Measurements from ENCODE around the gene NTN3.

Gene NTN3

DNA sequence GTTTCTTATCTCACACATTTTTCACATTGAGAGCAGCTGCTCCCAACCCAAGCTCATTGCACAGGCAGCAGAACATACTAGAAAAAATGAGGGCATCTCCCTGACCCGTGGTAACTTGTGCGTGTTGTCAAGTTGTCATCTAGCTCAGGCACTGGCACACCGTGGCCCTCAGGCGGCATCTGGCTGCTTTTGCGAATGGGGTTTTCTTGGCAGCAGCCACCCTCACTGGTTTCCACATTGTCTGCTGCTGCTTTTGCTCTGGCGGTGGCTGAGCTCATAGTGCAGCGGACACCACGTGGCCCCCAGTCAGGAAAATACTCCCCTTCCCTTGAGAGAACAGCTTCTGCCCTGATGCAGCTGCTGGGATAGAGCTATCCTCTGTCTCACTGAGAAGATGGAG, 20.6 kb upstream of the NTN3 start:
- no peaks in the 10 kb centered on the region for H3K27me3 Mint-ChIP-seq
- H3K36me3 Mint-ChIP-seq (ENCODE audit: insufficient read depth) = peaks cover 17% of the 10 kb centered on the region
- H3K9me3 Mint-ChIP-seq = no peaks in the 10 kb centered on the region
- DNase-seq (ENCODE audit: low spot score in 2 of 2) (no peak), ATAC-seq (replicated peaks; ENCODE audit: extremely low read depth, poor library complexity, severe bottlenecking) (no peak)
- H3K4me1 Mint-ChIP-seq = no peaks in the 10 kb centered on the region
- no peak overlapping the region for H3K27ac Mint-ChIP-seq (ENCODE audit: low read depth)
- H3K4me3 Mint-ChIP-seq = no peak overlapping the region

GRCh38 chr16:2450975-2451381, 20.1 kb upstream of the NTN3 start:
- H3K9me3 Mint-ChIP-seq = no peaks in the 10 kb centered on the region
- no peak overlapping the region for H3K4me3 Mint-ChIP-seq
- no peaks in the 10 kb centered on the region for H3K4me1 Mint-ChIP-seq
- no peaks in the 10 kb centered on the region for H3K27me3 Mint-ChIP-seq
- H3K36me3 Mint-ChIP-seq (ENCODE audit: insufficient read depth) = peaks cover 14% of the 10 kb centered on the region
- DNase-seq (ENCODE audit: low spot score in 2 of 2) (no peak), ATAC-seq (replicated peaks; ENCODE audit: extremely low read depth, poor library complexity, severe bottlenecking) (no peak)
- H3K27ac Mint-ChIP-seq (ENCODE audit: low read depth) = no peak overlapping the region

- Mint-ChIP-seq H3K27me3 (no peaks in the 10 kb centered on the region), H3K4me1 (no peaks in the 10 kb centered on the region), H3K9me3 (no peaks in the 10 kb centered on the region), H3K4me3 (no peak overlapping the region), H3K36me3 (ENCODE audit: insufficient read depth) (peaks cover 11% of the 10 kb centered on the region), H3K27ac (ENCODE audit: low read depth) (no peak overlapping the region)
- DNase-seq (ENCODE audit: low spot score in 2 of 2) = no peak
- ATAC-seq (replicated peaks; ENCODE audit: extremely low read depth, poor library complexity, severe bottlenecking) = no peak
These were observed 19.2 kb upstream of the NTN3 start for GRCh38 chr16:2451851-2452320.

- Mint-ChIP-seq H3K27me3 (no peaks in the 10 kb centered on the region), H3K9me3 (no peaks in the 10 kb centered on the region), H3K27ac (ENCODE audit: low read depth) (no peak overlapping the region), H3K4me3 (no peak overlapping the region), H3K36me3 (ENCODE audit: insufficient read depth) (peaks cover 11% of the 10 kb centered on the region), H3K4me1 (no peaks in the 10 kb centered on the region)
- DNase-seq (ENCODE audit: low spot score in 2 of 2) (no peak), ATAC-seq (replicated peaks; ENCODE audit: extremely low read depth, poor library complexity, severe bottlenecking) (no peak)
These were observed 18.4 kb upstream of the NTN3 start for GRCh38 chr16:2452650-2453049.

DNA sequence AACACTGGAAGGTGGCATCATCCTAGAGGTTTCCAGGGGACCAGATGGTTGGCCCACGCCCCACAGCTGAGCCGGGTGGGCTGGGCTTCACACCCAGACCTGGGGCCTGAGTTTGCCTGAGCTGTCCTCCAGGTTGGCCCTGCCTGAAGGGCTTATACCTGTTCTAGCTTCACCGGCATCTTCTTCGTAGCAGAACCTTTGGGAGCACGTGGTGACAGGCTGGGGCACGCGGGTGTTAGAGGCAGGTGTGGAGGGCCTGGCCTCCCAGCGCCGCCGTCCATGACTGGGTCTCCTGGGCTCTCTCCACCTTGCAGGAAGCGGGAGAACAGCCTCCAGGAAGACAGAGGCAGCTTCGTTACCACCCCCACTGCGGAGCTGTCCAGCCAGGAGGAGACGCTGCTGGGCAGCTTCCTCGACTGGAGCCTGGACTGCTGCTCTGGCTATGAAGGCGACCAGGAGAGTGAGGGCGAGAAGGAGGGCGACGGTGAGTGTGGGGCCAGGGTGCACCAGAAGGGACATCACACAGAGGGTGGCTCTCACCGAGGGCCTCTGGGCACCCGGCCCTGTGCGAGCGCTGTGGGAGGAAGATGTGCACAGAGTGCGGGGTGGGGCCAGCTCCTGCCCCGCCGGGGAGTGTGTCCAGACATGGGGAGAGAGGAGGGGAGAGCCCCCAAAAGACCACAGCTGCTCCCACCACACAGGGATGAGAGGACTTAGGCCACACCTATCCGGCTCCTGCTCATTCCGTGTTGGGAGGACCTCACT, 15.8 kb upstream of the NTN3 start:
- ATAC-seq (replicated peaks; ENCODE audit: extremely low read depth, poor library complexity, severe bottlenecking) (no peak), DNase-seq (ENCODE audit: low spot score in 2 of 2) (no peak)
- Mint-ChIP-seq H3K27me3 (no peaks in the 10 kb centered on the region), H3K9me3 (no peaks in the 10 kb centered on the region), H3K4me3 (no peak overlapping the region), H3K36me3 (ENCODE audit: insufficient read depth) (peaks cover 13% of the 10 kb centered on the region), H3K4me1 (peaks cover 6% of the 10 kb centered on the region), H3K27ac (ENCODE audit: low read depth) (no peak overlapping the region)

- Mint-ChIP-seq H3K4me1 (peaks cover 6% of the 10 kb centered on the region), H3K4me3 (no peak overlapping the region), H3K27me3 (no peaks in the 10 kb centered on the region), H3K36me3 (ENCODE audit: insufficient read depth) (peaks cover 8% of the 10 kb centered on the region), H3K9me3 (no peaks in the 10 kb centered on the region), H3K27ac (ENCODE audit: low read depth) (no peak overlapping the region)
- DNase-seq (ENCODE audit: low spot score in 2 of 2) (no peak), ATAC-seq (replicated peaks; ENCODE audit: extremely low read depth, poor library complexity, severe bottlenecking) (no peak)
These were observed 14.4 kb upstream of the NTN3 start for GRCh38 chr16:2456551-2457153.

DNA sequence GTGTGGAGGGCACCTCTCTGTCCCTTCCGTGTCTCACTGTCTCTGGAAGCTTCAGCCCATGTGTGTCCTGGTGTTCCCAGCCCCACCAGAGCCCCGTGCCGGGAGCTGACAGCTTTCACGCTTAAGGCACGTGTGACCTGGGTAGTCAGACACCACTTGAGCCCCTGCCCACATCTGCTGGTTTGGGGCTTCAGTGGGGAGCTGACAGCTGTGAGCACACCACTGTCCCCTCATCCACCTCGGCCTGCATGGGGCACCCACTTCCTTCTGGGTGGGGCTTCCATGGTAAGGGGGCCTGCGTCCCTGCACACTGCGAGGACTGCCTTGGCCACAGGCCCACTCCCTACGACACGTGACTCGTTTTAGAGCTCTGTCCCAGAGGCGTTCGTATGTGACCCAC, 13.8 kb upstream of the NTN3 start:
- H3K9me3 Mint-ChIP-seq = no peaks in the 10 kb centered on the region
- ATAC-seq (replicated peaks; ENCODE audit: extremely low read depth, poor library complexity, severe bottlenecking) (no peak), DNase-seq (ENCODE audit: low spot score in 2 of 2) (no peak)
- no peak overlapping the region for H3K4me3 Mint-ChIP-seq
- H3K27me3 Mint-ChIP-seq = no peaks in the 10 kb centered on the region
- no peak overlapping the region for H3K27ac Mint-ChIP-seq (ENCODE audit: low read depth)
- peaks cover 6% of the 10 kb centered on the region for H3K4me1 Mint-ChIP-seq
- peaks cover 5% of the 10 kb centered on the region for H3K36me3 Mint-ChIP-seq (ENCODE audit: insufficient read depth)

GRCh38 chr16:2457946-2458345, 13.2 kb upstream of the NTN3 start:
- ATAC-seq (replicated peaks; ENCODE audit: extremely low read depth, poor library complexity, severe bottlenecking) = no peak
- Mint-ChIP-seq H3K27ac (ENCODE audit: low read depth) (no peak overlapping the region), H3K9me3 (no peaks in the 10 kb centered on the region), H3K4me1 (peaks cover 6% of the 10 kb centered on the region), H3K27me3 (no peaks in the 10 kb centered on the region), H3K36me3 (ENCODE audit: insufficient read depth) (peaks cover 5% of the 10 kb centered on the region), H3K4me3 (no peak overlapping the region)
- DNase-seq (ENCODE audit: low spot score in 2 of 2) = no peak

DNA sequence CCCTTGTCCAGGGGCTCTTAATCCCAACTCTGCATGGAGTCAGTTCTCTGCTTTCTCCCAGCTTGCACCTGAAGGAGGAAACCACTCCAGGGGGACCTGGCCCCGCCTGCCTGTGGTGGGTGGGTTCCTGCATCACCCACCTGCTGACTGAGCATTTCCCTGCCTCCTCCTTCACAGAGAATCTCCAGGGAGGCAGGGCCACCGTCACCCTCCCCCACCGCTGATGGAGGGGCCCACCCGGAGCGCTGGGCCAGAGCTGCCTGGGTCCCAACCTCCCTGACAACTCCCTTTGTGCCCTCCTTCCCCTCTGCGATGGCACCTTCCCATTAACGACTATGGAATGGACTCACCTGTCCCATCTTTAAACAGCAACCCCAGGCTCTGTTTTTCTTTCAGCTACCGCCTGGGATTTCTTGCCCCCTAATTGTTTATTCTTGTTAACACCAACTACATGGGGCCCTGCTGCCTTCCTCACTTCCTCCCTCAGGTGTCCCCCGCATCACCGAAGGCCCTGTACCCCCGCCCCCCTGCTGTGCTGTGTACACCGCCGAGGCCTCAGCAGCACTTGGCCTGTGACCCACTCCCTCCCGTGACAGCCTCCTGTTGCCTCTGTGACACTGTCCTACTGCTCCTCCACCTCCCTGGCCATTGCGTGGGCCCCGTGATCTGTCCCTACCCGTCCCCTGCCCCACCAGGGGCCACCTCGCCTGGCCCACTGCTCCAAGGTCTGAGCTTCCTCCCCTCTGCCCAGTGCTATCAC, 12.0 kb upstream of the NTN3 start:
- Mint-ChIP-seq H3K27me3 (no peaks in the 10 kb centered on the region), H3K36me3 (ENCODE audit: insufficient read depth) (peaks cover 5% of the 10 kb centered on the region), H3K4me3 (peak overlapping the region; percentile 76), H3K9me3 (no peaks in the 10 kb centered on the region), H3K27ac (ENCODE audit: low read depth) (peak overlapping the region; percentile 24), H3K4me1 (peaks cover 6% of the 10 kb centered on the region)
- DNase-seq (ENCODE audit: low spot score in 2 of 2) (no peak), ATAC-seq (replicated peaks; ENCODE audit: extremely low read depth, poor library complexity, severe bottlenecking) (no peak)

- H3K27ac Mint-ChIP-seq (ENCODE audit: low read depth) = peak within 1 kb of the TSS; percentile 24
- ATAC-seq (replicated peaks; ENCODE audit: extremely low read depth, poor library complexity, severe bottlenecking) = peak; percentile 98
These were observed 11.3 kb upstream of the NTN3 start, which contains the start of gene TEDC2 for GRCh38 chr16:2459647-2460390. Gene TEDC2, plus strand, starts transcription at chr16:2460109. Its CDS starts 36 bp downstream, at chr16:2460145.

DNA sequence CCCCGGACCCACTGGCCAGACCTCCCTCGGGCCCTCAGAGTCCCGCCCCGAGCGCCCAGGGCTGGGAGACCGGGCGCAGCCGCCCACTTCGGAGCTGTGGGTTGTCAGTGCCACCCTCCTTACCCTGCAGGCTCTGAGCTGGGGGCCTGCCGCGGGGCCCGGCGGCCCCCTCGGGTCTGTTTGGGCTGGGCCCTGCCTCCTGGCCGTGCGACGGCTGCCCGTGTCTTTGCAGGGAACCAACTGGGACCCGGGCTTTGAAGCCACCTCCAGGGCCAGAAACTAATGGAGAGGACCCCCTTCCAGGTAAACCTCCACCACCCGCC, 10.7 kb upstream of the NTN3 start:
- DNase-seq (ENCODE audit: low spot score in 2 of 2) (no peak), ATAC-seq (replicated peaks; ENCODE audit: extremely low read depth, poor library complexity, severe bottlenecking) (peak; percentile 2)
- peaks cover 6% of the 10 kb centered on the region for H3K4me1 Mint-ChIP-seq
- peaks cover 3% of the 10 kb centered on the region for H3K36me3 Mint-ChIP-seq (ENCODE audit: insufficient read depth)
- no peaks in the 10 kb centered on the region for H3K27me3 Mint-ChIP-seq
- no peak overlapping the region for H3K27ac Mint-ChIP-seq (ENCODE audit: low read depth)
- H3K4me3 Mint-ChIP-seq = no peak overlapping the region
- H3K9me3 Mint-ChIP-seq = no peaks in the 10 kb centered on the region

More at GRCh38 chr16:2459647-2460390, 11.3 kb upstream of the NTN3 start, which contains the start of gene TEDC2:
- Mint-ChIP-seq H3K4me3 (peak within 1 kb of the TSS; percentile 76), H3K36me3 (ENCODE audit: insufficient read depth) (peaks cover 3% of the 10 kb centered on the region), H3K4me1 (peaks cover 6% of the 10 kb centered on the region), H3K27me3 (no peaks in the 10 kb centered on the region), H3K9me3 (no peaks in the 10 kb centered on the region)
- DNase-seq (ENCODE audit: low spot score in 2 of 2) = peak; percentile 92 to 94

GRCh38 chr16:2460916-2461315, 10.2 kb upstream of the NTN3 start:
- H3K9me3 Mint-ChIP-seq = no peaks in the 10 kb centered on the region
- H3K27me3 Mint-ChIP-seq = no peaks in the 10 kb centered on the region
- H3K4me1 Mint-ChIP-seq = peaks cover 6% of the 10 kb centered on the region
- H3K36me3 Mint-ChIP-seq (ENCODE audit: insufficient read depth) = peaks cover 3% of the 10 kb centered on the region
- DNase-seq (ENCODE audit: low spot score in 2 of 2) (no peak), ATAC-seq (replicated peaks; ENCODE audit: extremely low read depth, poor library complexity, severe bottlenecking) (no peak)
- H3K4me3 Mint-ChIP-seq = no peak overlapping the region
- H3K27ac Mint-ChIP-seq (ENCODE audit: low read depth) = no peak overlapping the region

Data from central memory CD8-positive, alpha-beta T cell (primary cell).